ENCODE results near the gene SLC46A3. TPM values are rescaled to one million over a fixed set of nuclear protein-coding genes. Genes with fewer than 3 reads are reported as not detected.
"Not testable (repeated sequence)": the region's sequence is repeated elsewhere in the genome, so short reads cannot be mapped to it uniquely, and the experiment has no call there.

SLC46A3 gene
- total and polyA plus RNA-seq, 8 donors: 2.3 to 44.3 (median 7.3) TPM

DNA sequence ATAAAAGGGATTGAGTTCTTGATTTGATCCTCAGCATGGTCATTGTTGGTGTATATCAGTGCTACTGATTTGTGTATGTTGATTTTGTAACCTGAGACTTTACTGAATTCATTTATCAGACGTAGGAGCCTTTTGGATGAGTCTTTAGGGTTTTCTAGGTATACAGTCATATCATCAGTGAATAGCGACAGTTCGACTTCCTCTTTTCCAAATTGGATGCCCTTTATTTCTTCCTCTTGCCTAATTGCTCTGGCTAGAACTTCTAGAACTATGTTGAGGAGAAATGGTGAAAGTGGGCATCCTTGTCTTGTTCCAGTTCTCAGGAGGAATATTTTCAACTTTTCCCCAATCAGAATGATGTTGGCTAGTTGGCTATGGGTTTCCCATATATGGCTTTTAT is 32.9 kb downstream of the SLC46A3 start:
- intact Hi-C loops (cut with DNase I; ENCODE audit: low total_unique reads): no loop called here
- TF ChIP-seq, protein P1, sequence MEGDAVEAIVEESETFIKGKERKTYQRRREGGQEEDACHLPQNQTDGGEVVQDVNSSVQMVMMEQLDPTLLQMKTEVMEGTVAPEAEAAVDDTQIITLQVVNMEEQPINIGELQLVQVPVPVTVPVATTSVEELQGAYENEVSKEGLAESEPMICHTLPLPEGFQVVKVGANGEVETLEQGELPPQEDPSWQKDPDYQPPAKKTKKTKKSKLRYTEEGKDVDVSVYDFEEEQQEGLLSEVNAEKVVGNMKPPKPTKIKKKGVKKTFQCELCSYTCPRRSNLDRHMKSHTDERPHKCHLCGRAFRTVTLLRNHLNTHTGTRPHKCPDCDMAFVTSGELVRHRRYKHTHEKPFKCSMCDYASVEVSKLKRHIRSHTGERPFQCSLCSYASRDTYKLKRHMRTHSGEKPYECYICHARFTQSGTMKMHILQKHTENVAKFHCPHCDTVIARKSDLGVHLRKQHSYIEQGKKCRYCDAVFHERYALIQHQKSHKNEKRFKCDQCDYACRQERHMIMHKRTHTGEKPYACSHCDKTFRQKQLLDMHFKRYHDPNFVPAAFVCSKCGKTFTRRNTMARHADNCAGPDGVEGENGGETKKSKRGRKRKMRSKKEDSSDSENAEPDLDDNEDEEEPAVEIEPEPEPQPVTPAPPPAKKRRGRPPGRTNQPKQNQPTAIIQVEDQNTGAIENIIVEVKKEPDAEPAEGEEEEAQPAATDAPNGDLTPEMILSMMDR (IDR thresholded peaks at IDR 0.05): no peak
- TF ChIP-seq EP300 (IDR thresholded peaks at IDR 0.05) (no peak), POLR2AphosphoS5 (IDR thresholded peaks at IDR 0.05) (no peak), POLR2A (IDR thresholded peaks at IDR 0.05) (no peak)
- whole genome bisulfite sequencing, 5 donors: 61 to 76% (median 70%) methylated on average over 3 of the region's 3 CpGs
- DNase-seq: no peak
- Histone ChIP-seq H3K4me1 (no peaks in the 10 kb centered on the region), H3K9me3 (peaks cover 0 to 13% (median 4%) of the 10 kb centered on the region in 4 donors), H3K36me3 (peaks cover 0 to 1% (median under 1%) of the 10 kb centered on the region in 4 donors), H3K4me3 (no peak overlapping the region), H3K27ac (no peak overlapping the region), H3K27me3 (no peaks in the 10 kb centered on the region)

DNA sequence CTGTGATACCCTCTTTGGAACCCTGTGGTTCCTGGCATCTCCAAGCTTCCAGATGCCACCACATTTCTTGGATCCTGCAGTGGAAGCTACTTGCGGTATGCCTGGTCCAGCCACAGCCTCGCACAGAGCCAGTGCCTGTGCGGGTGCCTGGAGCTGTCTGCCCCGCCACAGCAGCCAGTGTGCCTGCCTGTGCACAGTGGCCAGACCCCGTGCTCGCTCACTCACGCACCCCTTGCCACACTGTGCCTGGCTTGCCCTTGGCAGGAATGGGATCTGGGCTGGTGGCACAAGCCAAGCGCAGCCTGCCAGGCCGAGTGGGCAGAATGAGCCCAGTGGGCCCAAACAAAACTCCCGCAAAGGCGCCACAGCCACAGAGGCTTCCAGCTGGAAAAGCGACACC is 33.7 kb downstream of the SLC46A3 start:
- H3K4me1 ChIP-seq: no peaks in the 10 kb centered on the region
- intact Hi-C loops (cut with DNase I; ENCODE audit: low total_unique reads): no loop called here
- no peak overlapping the region for H3K27ac ChIP-seq
- no peak overlapping the region for H3K4me3 ChIP-seq
- 88 to 96% (median 91%) methylated on average over 11 to 12 of the region's 12 CpGs for WGBS, 5 donors
- peaks cover 0 to 9% (median 5%) of the 10 kb centered on the region in 4 donors for H3K36me3 ChIP-seq
- peaks cover 0 to 13% (median 4%) of the 10 kb centered on the region in 4 donors for H3K9me3 ChIP-seq
- no peak for TF ChIP-seq POLR2A (IDR thresholded peaks at IDR 0.05)
- DNase-seq: no peak
- H3K27me3 ChIP-seq: no peaks in the 10 kb centered on the region

DNA sequence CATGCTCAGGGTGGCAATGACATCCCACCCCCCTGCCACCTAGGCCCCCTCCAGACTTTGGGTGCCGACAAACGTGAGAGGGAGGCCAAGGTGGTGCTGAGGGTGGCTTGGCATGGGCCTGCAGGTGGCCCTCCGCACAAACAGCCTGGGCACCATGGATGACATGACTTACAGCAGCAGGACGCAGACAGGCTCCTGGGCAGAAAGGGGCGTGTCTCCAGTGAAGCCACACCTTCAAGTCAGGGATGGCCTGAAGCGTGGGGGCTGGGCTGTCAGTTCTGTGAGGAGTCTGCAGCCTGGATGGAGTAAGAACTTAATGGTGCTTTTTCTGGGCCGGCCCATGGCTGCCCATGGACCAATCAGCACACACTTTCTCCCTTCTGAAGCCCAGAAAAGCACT is 34.5 kb downstream of the SLC46A3 start:
- 37 to 52% (median 39%) methylated on average over 4 to 7 of the region's 7 CpGs for WGBS, 5 donors
- TF ChIP-seq, protein P1 (IDR thresholded peaks at IDR 0.05): no peak
- no peak for TF ChIP-seq POLR2AphosphoS5 (IDR thresholded peaks at IDR 0.05)
- no peak for TF ChIP-seq POLR2A (IDR thresholded peaks at IDR 0.05)
- TF ChIP-seq EP300 (IDR thresholded peaks at IDR 0.05): no peak
- Histone ChIP-seq H3K4me1 (no peaks in the 10 kb centered on the region), H3K36me3 (peaks cover 1 to 16% (median 12%) of the 10 kb centered on the region in 4 donors), H3K27me3 (no peaks in the 10 kb centered on the region), H3K27ac (no peak overlapping the region), H3K4me3 (no peak overlapping the region), H3K9me3 (peaks cover 0 to 9% (median 1%) of the 10 kb centered on the region in 4 donors)
- peak in 1 of 2 donors; percentile 18 for DNase-seq
- intact Hi-C loops (cut with DNase I; ENCODE audit: low total_unique reads): no loop called here

DNA sequence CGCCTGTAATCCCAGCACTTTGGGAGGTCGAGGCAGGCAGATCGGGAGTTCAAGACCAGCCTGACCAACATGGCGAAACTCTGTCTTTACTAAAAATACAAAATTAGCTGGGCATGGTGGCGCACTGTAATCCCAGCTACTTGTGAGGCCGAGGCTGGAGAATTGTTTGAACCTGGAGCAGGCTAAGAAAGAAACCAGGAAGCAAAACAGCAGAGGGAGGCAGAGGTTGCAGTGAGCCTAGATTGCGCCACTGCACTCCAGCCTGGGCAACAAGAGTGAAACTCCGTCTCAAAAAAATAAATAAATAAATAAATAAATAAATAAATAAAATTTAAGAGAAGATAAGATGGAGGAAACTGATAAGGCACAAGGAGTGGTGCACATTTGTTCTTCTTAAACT is 35.6 kb downstream of the SLC46A3 start:
- H3K4me3 ChIP-seq; H3K9me3 ChIP-seq; H3K27me3 ChIP-seq; H3K27ac ChIP-seq; H3K4me1 ChIP-seq; intact Hi-C loops (cut with DNase I; ENCODE audit: low total_unique reads); DNase-seq: not testable (repeated sequence)
- 83 to 92% (median 89%) methylated on average over 8 of the region's 8 CpGs for WGBS, 5 donors
- peaks cover 5 to 27% (median 23%) of the 10 kb centered on the region in 4 donors for H3K36me3 ChIP-seq

DNA sequence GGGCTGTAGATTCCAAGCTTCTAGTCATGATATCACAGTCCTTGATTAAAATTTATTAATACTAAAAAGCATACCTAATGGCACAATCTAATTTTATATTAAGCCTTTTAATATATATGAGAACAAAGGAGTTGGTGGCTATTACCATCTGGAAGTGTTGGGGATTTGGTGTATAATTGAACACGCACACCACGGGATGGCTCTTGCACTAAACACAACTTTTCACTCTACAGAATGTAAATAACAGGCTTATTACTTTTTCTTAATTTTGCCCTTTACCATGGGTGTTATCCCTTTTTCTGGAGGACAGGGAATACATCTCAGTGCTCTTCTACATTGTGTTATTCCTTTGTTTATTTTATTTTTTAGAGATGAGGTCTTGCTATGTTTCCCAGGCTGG is 38.2 kb downstream of the SLC46A3 start:
- Histone ChIP-seq H3K27ac (no peak overlapping the region), H3K4me3 (no peak overlapping the region), H3K27me3 (no peaks in the 10 kb centered on the region), H3K9me3 (no peaks in the 10 kb centered on the region), H3K4me1 (no peaks in the 10 kb centered on the region), H3K36me3 (peaks cover 20 to 54% (median 48%) of the 10 kb centered on the region in 4 donors)
- intact Hi-C loops (cut with DNase I; ENCODE audit: low total_unique reads): no loop called here
- no peak for DNase-seq
- WGBS, 5 donors: 86 to 95% (median 90%) methylated on average over 2 of the region's 2 CpGs
- TF ChIP-seq EP300 (IDR thresholded peaks at IDR 0.05) (no peak), POLR2AphosphoS5 (IDR thresholded peaks at IDR 0.05) (no peak), POLR2A (IDR thresholded peaks at IDR 0.05) (no peak)
- TF ChIP-seq, protein P1 (IDR thresholded peaks at IDR 0.05): no peak

All from stomach (tissue), 9 donors.